WTC11 (cell line): ENCODE data around the gene GRPEL2. TPM values are rescaled to one million over a fixed set of nuclear protein-coding genes. Genes with fewer than 3 reads are reported as not detected.

ENCODE experiments used
- ATAC-seq: fragments of 200-7000 bp; cut with Tn5 transposase; 2 replicates; pipeline ENCODE4 v1.10.0; 2021; ENCODE audit warnings: mild to moderate bottlenecking, moderate library complexity
- CTCF ChIA-PET: fragments of 300-600 bp; sonication (Branson Sonifier 250); formaldehyde crosslinking; loops from one replicate; lab custom pipeline; 2021; ENCODE audit warnings: antibody characterized with exemption; lab: Charles Lee
- POLR2A ChIA-PET: fragments of 350-600 bp; sonication (Branson Sonifier 250); formaldehyde crosslinking; loops from one replicate; lab custom pipeline; 2021; ENCODE audit warnings: antibody characterized with exemption; lab: Charles Lee
- DNase-seq: peaks from one replicate; pipeline ENCODE4 v3.0.0; 2021; ENCODE audit warnings: low spot score
- H3K27ac Mint-ChIP-seq: 2 replicates; pipeline ENCODE4 v1.8.0; 2021; ENCODE audit warnings: mixed read lengths
- H3K27me3 Mint-ChIP-seq: 2 replicates; pipeline ENCODE4 v1.8.0; 2021; ENCODE audit warnings: low read depth, mild to moderate bottlenecking, moderate library complexity, mixed read lengths
- H3K36me3 Mint-ChIP-seq: 2 replicates; pipeline ENCODE4 v1.8.0; 2021; ENCODE audit warnings: mixed read lengths
- H3K4me1 Mint-ChIP-seq: 2 replicates; pipeline ENCODE4 v1.8.0; 2022; ENCODE audit warnings: mixed read lengths
- H3K4me3 Mint-ChIP-seq: 2 replicates; pipeline ENCODE4 v1.8.0; 2021; ENCODE audit warnings: mild to moderate bottlenecking, moderate library complexity, mixed read lengths
- H3K9me3 Mint-ChIP-seq: 2 replicates; pipeline ENCODE4 v1.8.0; 2021; ENCODE audit warnings: mixed read lengths
- E2F1 ChIP-seq: sonication (generic); formaldehyde crosslinking; IDR thresholded peaks from 2 replicates; pipeline ENCODE4 v1.8.0; 2022; ENCODE audit warnings: mild to moderate bottlenecking, missing genetic modification reagents
- ELF4 ChIP-seq: sonication (generic); formaldehyde crosslinking; IDR thresholded peaks from 2 replicates; pipeline ENCODE4 v1.8.1; 2022; ENCODE audit warnings: low read depth, mild to moderate bottlenecking, moderate library complexity, missing genetic modification reagents
- ESRRA ChIP-seq: sonication (generic); formaldehyde crosslinking; IDR thresholded peaks from 2 replicates; pipeline ENCODE4 v1.8.1; 2022; ENCODE audit warnings: mild to moderate bottlenecking, missing genetic modification reagents, borderline replicate concordance
- FOXJ3 ChIP-seq: sonication (generic); formaldehyde crosslinking; IDR thresholded peaks from 2 replicates; pipeline ENCODE4 v1.9.0; 2021; ENCODE audit warnings: missing genetic modification reagents, mild to moderate bottlenecking, borderline replicate concordance
- FOXP1 ChIP-seq: sonication (generic); formaldehyde crosslinking; IDR thresholded peaks from 2 replicates; pipeline ENCODE4 v1.8.0; 2022; ENCODE audit warnings: missing genetic modification reagents, mild to moderate bottlenecking, moderate library complexity, borderline replicate concordance
- GABPB1 ChIP-seq: sonication (generic); formaldehyde crosslinking; IDR thresholded peaks from 2 replicates; pipeline ENCODE4 v1.8.1; 2023; ENCODE audit warnings: mild to moderate bottlenecking, missing genetic modification reagents
- GRHL2 ChIP-seq: fragments of 250-450 bp; sonication (Bioruptor Pico); IDR thresholded peaks from 2 replicates; pipeline ENCODE4 v1.8.0; 2022; ENCODE audit warnings: mild to moderate bottlenecking, moderate library complexity; ENCODE audit not compliant: insufficient replicate concordance, severe bottlenecking
- OVOL2 ChIP-seq: fragments of 250-450 bp; sonication (Bioruptor Pico); IDR thresholded peaks from 2 replicates; pipeline ENCODE4 v1.9.0; 2021; ENCODE audit warnings: mild to moderate bottlenecking, borderline replicate concordance
- PRDM15 ChIP-seq: sonication (generic); formaldehyde crosslinking; IDR thresholded peaks from 2 replicates; pipeline ENCODE4 v1.8.0; 2022; ENCODE audit warnings: missing genetic modification reagents
- TP53 ChIP-seq: sonication (generic); formaldehyde crosslinking; IDR thresholded peaks from 2 replicates; pipeline ENCODE4 v1.8.1; 2023; ENCODE audit warnings: mild to moderate bottlenecking, missing genetic modification reagents
- USF1 ChIP-seq: sonication (generic); formaldehyde crosslinking; IDR thresholded peaks from 2 replicates; pipeline ENCODE4 v1.8.0; 2022; ENCODE audit warnings: mild to moderate bottlenecking, missing genetic modification reagents
- USF2 ChIP-seq: sonication (generic); formaldehyde crosslinking; IDR thresholded peaks from 2 replicates; pipeline ENCODE4 v1.8.1; 2023; ENCODE audit warnings: mild to moderate bottlenecking, missing genetic modification reagents, moderate library complexity
- ZBTB43 ChIP-seq: sonication (generic); formaldehyde crosslinking; IDR thresholded peaks from 2 replicates; pipeline ENCODE4 v1.8.1; 2023; ENCODE audit warnings: mild to moderate bottlenecking, missing genetic modification reagents
- ZNF281 ChIP-seq: sonication (generic); formaldehyde crosslinking; IDR thresholded peaks from 2 replicates; pipeline ENCODE4 v1.8.0; 2023; ENCODE audit warnings: mild to moderate bottlenecking, missing genetic modification reagents
- ZNF317 ChIP-seq: sonication (generic); formaldehyde crosslinking; IDR thresholded peaks from 2 replicates; pipeline ENCODE4 v1.8.1; 2023; ENCODE audit warnings: low read depth, mild to moderate bottlenecking, moderate library complexity, missing genetic modification reagents, borderline replicate concordance
- total RNA-seq: library from RNA; stranded (reverse); gene quantifications from 3 replicates; pipeline ENCODE4 v1.2.3, GENCODE V29; 2021

Gene GRPEL2
- total RNA-seq, 1 experiment from 2014 or later = 48.6 TPM

GRCh38 chr5:149319174-149319573, 26.1 kb upstream of the GRPEL2 start (continued):
- TF ChIP-seq FOXJ3 (CRISPR knock-in tag) = no peak

GRCh38 chr5:149320791-149321330, 24.4 kb upstream of the GRPEL2 start:
- no peak overlapping the region for H3K27ac Mint-ChIP-seq
- ATAC-seq = peak; percentile 71

GRCh38 chr5:149322518-149322917, 22.8 kb upstream of the GRPEL2 start:
- H3K27me3 Mint-ChIP-seq = no peaks in the 10 kb centered on the region
- no peaks in the 10 kb centered on the region for H3K9me3 Mint-ChIP-seq
- H3K36me3 Mint-ChIP-seq = no peaks in the 10 kb centered on the region
- ChIA-PET POLR2A (no interaction called here), CTCF (interaction anchor here (1.5 to 1.9 kb wide), 2 partner anchors 8 to 83 kb away, joined by 3 to 6 read pairs; no protein-coding TSS in a partner anchor)
- DNase-seq = no peak
- H3K4me1 Mint-ChIP-seq = peaks cover 16% of the 10 kb centered on the region
- ATAC-seq = peak; percentile 53
- no peak overlapping the region for H3K27ac Mint-ChIP-seq
- no peak overlapping the region for H3K4me3 Mint-ChIP-seq
- no peak for TF ChIP-seq ZNF317
- no peak for TF ChIP-seq USF2 (CRISPR knock-in tag)
- TF ChIP-seq GRHL2 (CRISPR knock-in tag) = no peak
- TF ChIP-seq ZBTB43 (CRISPR knock-in tag) = no peak
- no peak for TF ChIP-seq ZNF281
- no peak for TF ChIP-seq E2F1 (CRISPR knock-in tag)

More at GRCh38 chr5:149320791-149321330, 24.4 kb upstream of the GRPEL2 start:
- DNase-seq = no peak
- ChIA-PET CTCF (interaction anchor here (0.7 to 1.9 kb wide), 9 partner anchors 10 to 242 kb away, joined by 3 to 7 read pairs (median 4); partner anchors contain the start of genes GRPEL2 and PCYOX1L), POLR2A (no interaction called here)
- Mint-ChIP-seq H3K36me3 (no peaks in the 10 kb centered on the region), H3K4me3 (no peak overlapping the region), H3K4me1 (peaks cover 18% of the 10 kb centered on the region), H3K27me3 (no peaks in the 10 kb centered on the region), H3K9me3 (no peaks in the 10 kb centered on the region)
- TF ChIP-seq TP53 (CRISPR knock-in tag) (no peak), OVOL2 (CRISPR knock-in tag) (no peak), PRDM15 (CRISPR knock-in tag) (peak; percentile 45; the same call in 1 of the 2 replicates), FOXP1 (CRISPR knock-in tag) (no peak), USF1 (CRISPR knock-in tag) (peak; percentile 54; the same call in 1 of the 2 replicates), USF2 (CRISPR knock-in tag) (peak; percentile 51; the same call in 1 of the 2 replicates), ELF4 (CRISPR knock-in tag) (no peak), ESRRA (CRISPR knock-in tag) (no peak), GABPB1 (CRISPR knock-in tag) (0 out of 2 replicates have a peak, but pooled peaks have one; percentile 33)
